Measurements from ENCODE around the gene MYO7B.
A peak's percentile ranks its signal among the peaks of the same experiment; 100 is the strongest.

MYO7B gene

GRCh38 chr2:127623388-127624319 is 88.2 kb downstream of the MYO7B start:
- no peak for DNase-seq

- DNase-seq, result no peak
Observed at GRCh38 chr2:127624320-127624755, 88.9 kb downstream of the MYO7B start.

- DNase-seq, result no peak
Observed at GRCh38 chr2:127624756-127625571, 89.5 kb downstream of the MYO7B start.

- no peak for DNase-seq
Observed at GRCh38 chr2:127625572-127625951, 90.1 kb downstream of the MYO7B start.

- DNase-seq, result no peak
Observed at GRCh38 chr2:127626175-127626574, 90.7 kb downstream of the MYO7B start.

- DNase-seq, result no peak
Observed at GRCh38 chr2:127626917-127627739, 91.6 kb downstream of the MYO7B start.

- DNase-seq, result no peak
Observed at GRCh38 chr2:127627740-127628571, 92.5 kb downstream of the MYO7B start.

GRCh38 chr2:127628767-127629614 is 93.5 kb downstream of the MYO7B start:
- no peak for DNase-seq

GRCh38 chr2:127629637-127630036 is 94.2 kb downstream of the MYO7B start:
- no peak for DNase-seq

- no peak for DNase-seq
Observed at GRCh38 chr2:127630096-127630863, 94.8 kb downstream of the MYO7B start.

- no peak for DNase-seq
Observed at GRCh38 chr2:127630864-127631540, 95.5 kb downstream of the MYO7B start.

GRCh38 chr2:127631541-127631996 is 96.1 kb downstream of the MYO7B start:
- no peak for DNase-seq

- DNase-seq, result no peak
Observed at GRCh38 chr2:127631997-127632581, 96.6 kb downstream of the MYO7B start.

GRCh38 chr2:127632592-127633489 is 97.4 kb downstream of the MYO7B start:
- DNase-seq, result no peak

- no peak for DNase-seq
Observed at GRCh38 chr2:127633556-127634065, 98.1 kb downstream of the MYO7B start.

- peak in 3 of 58 donors; percentile 13 to 26 (median 24) for DNase-seq
Observed at GRCh38 chr2:127634066-127634617, 98.7 kb downstream of the MYO7B start.
